Mesendoderm (in vitro differentiated cells): ENCODE data around the gene ZPLD1.

Experiments
- DNase-seq: peaks from one replicate; pipeline ENCODE4 v3.0.0; 2013
- H2AK5ac ChIP-seq: 2 replicates; pipeline ENCODE4 v1.6.1; 2013; ENCODE audit warnings: low read length, inconsistent platforms
- H2BK120ac ChIP-seq: 2 replicates; pipeline ENCODE4 v1.6.1; 2013; ENCODE audit warnings: low read depth, mild to moderate bottlenecking, low read length, moderate library complexity, mixed read lengths
- H2BK15ac ChIP-seq: replicated peaks from 2 replicates; pipeline ENCODE4 v1.6.1; 2013; ENCODE audit warnings: low read depth, mild to moderate bottlenecking, moderate library complexity
- H2BK5ac ChIP-seq: 2 replicates; pipeline ENCODE4 v1.6.1; 2013; ENCODE audit warnings: low read length, inconsistent platforms
- H3K18ac ChIP-seq: 2 replicates; pipeline ENCODE4 v1.6.1; 2013; ENCODE audit warnings: mild to moderate bottlenecking, low read length, mixed read lengths
- H3K23ac ChIP-seq: one replicate; pipeline ENCODE4 v1.6.1; 2013; ENCODE audit warnings: low read length
- H3K27ac ChIP-seq: 2 replicates; pipeline ENCODE4 v1.5.1; 2013; ENCODE audit warnings: low read depth, mild to moderate bottlenecking, inconsistent platforms, low read length, moderate library complexity
- H3K27me3 ChIP-seq: 2 replicates; pipeline ENCODE4 v1.6.1; 2013; ENCODE audit warnings: low read length, control low read depth, mild to moderate bottlenecking, inconsistent platforms; ENCODE audit not compliant: insufficient read depth, poor library complexity
- H3K36me3 ChIP-seq: 2 replicates; pipeline ENCODE4 v1.6.1; 2013; ENCODE audit warnings: low read length, inconsistent platforms; ENCODE audit not compliant: control insufficient read depth, insufficient read depth
- H3K4ac ChIP-seq: one replicate; pipeline ENCODE4 v1.6.1; 2013; ENCODE audit warnings: low read depth, mild to moderate bottlenecking, low read length, moderate library complexity
- H3K4me1 ChIP-seq: 2 replicates; pipeline ENCODE4 v1.6.1; 2013; ENCODE audit warnings: low read depth, low read length, inconsistent platforms; ENCODE audit not compliant: control insufficient read depth
- H3K4me2 ChIP-seq: 2 replicates; pipeline ENCODE4 v1.6.1; 2013; ENCODE audit warnings: low read length
- H3K4me3 ChIP-seq: 2 replicates; pipeline ENCODE4 v1.5.1; 2013; ENCODE audit warnings: mild to moderate bottlenecking, low read length
- H3K56ac ChIP-seq: one replicate; pipeline ENCODE4 v1.6.1; 2013; ENCODE audit warnings: low read length
- H3K79me1 ChIP-seq: 2 replicates; pipeline ENCODE4 v1.6.1; 2013; ENCODE audit warnings: low read length, inconsistent platforms
- H3K79me2 ChIP-seq: 2 replicates; pipeline ENCODE4 v1.6.1; 2013; ENCODE audit warnings: mild to moderate bottlenecking, low read length; ENCODE audit not compliant: control insufficient read depth, insufficient read depth
- H3K9ac ChIP-seq: 2 replicates; pipeline ENCODE4 v1.6.1; 2013; ENCODE audit warnings: low read length, inconsistent platforms
- H4K5ac ChIP-seq: one replicate; pipeline ENCODE4 v1.6.1; 2013; ENCODE audit warnings: low read length
- H4K8ac ChIP-seq: one replicate; pipeline ENCODE4 v1.6.1; 2013; ENCODE audit warnings: low read depth, mild to moderate bottlenecking, control low read depth, low read length, moderate library complexity
- WGBS: extraction: QIAGEN DNeasy Blood & Tissue Kit; methylation state at CpG from one replicate; pipeline ENCODE4 v1.1.7; 2013; ENCODE audit warnings: low lambda C conversion rate, missing lambda C conversion rate; ENCODE audit not compliant: insufficient coverage; ENCODE audit errors: extremely low coverage; 5-methylcytosine and 5-hydroxymethylcytosine counted together

Gene ZPLD1

GRCh38 chr3:102485701-102486100 is 50.9 kb downstream of the ZPLD1 start:
- Histone ChIP-seq H2AK5ac (no peak overlapping the region), H3K4me1 (no peaks in the 10 kb centered on the region), H3K4ac (no peak overlapping the region), H3K36me3 (no peaks in the 10 kb centered on the region), H3K56ac (no peak overlapping the region), H3K79me1 (no peaks in the 10 kb centered on the region), H2BK5ac (no peak overlapping the region), H2BK120ac (no peak overlapping the region), H3K79me2 (no peaks in the 10 kb centered on the region), H2BK15ac (peak overlapping the region; percentile 57), H3K4me2 (no peak overlapping the region), H3K4me3 (no peak overlapping the region), H4K8ac (no peak overlapping the region), H3K27ac (no peak overlapping the region), H3K9ac (no peak overlapping the region), H3K27me3 (no peaks in the 10 kb centered on the region), H3K23ac (no peak overlapping the region), H3K18ac (no peak overlapping the region), H4K5ac (no peak overlapping the region)
- DNase-seq: no peak
- WGBS: no CpG with 5 or more reads among the region's 2 CpGs

- no peak for DNase-seq
- Histone ChIP-seq H2BK5ac (no peak overlapping the region), H3K56ac (no peak overlapping the region), H3K4me2 (no peak overlapping the region), H3K27me3 (no peaks in the 10 kb centered on the region), H3K18ac (no peak overlapping the region), H3K27ac (no peak overlapping the region), H2AK5ac (no peak overlapping the region), H3K79me1 (no peaks in the 10 kb centered on the region), H3K4me1 (no peaks in the 10 kb centered on the region), H3K36me3 (no peaks in the 10 kb centered on the region), H3K4ac (no peak overlapping the region), H2BK120ac (no peak overlapping the region), H3K9ac (no peak overlapping the region), H2BK15ac (no peak overlapping the region), H4K5ac (no peak overlapping the region), H3K23ac (no peak overlapping the region), H3K79me2 (no peaks in the 10 kb centered on the region), H3K4me3 (no peak overlapping the region), H4K8ac (no peak overlapping the region)
Observed at GRCh38 chr3:102488331-102488730, 53.5 kb downstream of the ZPLD1 start.

- H2BK15ac ChIP-seq: no peak overlapping the region
- no peak overlapping the region for H2BK5ac ChIP-seq
- H3K4me2 ChIP-seq: no peak overlapping the region
- no peaks in the 10 kb centered on the region for H3K79me2 ChIP-seq
- H3K4me3 ChIP-seq: no peak overlapping the region
- H4K8ac ChIP-seq: no peak overlapping the region
- no CpG with 5 or more reads among the region's 8 CpGs for WGBS
- H3K4me1 ChIP-seq: no peaks in the 10 kb centered on the region
- H2BK120ac ChIP-seq: no peak overlapping the region
- no peak overlapping the region for H3K27ac ChIP-seq
- H3K9ac ChIP-seq: no peak overlapping the region
- H3K36me3 ChIP-seq: no peaks in the 10 kb centered on the region
- H3K18ac ChIP-seq: no peak overlapping the region
- H3K56ac ChIP-seq: no peak overlapping the region
- no peak overlapping the region for H3K23ac ChIP-seq
- no peak overlapping the region for H3K4ac ChIP-seq
- no peak overlapping the region for H4K5ac ChIP-seq
- H3K27me3 ChIP-seq: no peaks in the 10 kb centered on the region
- no peak overlapping the region for H2AK5ac ChIP-seq
- H3K79me1 ChIP-seq: no peaks in the 10 kb centered on the region
- no peak for DNase-seq
Observed at GRCh38 chr3:102492300-102492699, 57.5 kb downstream of the ZPLD1 start.

GRCh38 chr3:102497571-102497970 is 62.8 kb downstream of the ZPLD1 start:
- no peak overlapping the region for H4K8ac ChIP-seq
- no peak overlapping the region for H3K27ac ChIP-seq
- H3K36me3 ChIP-seq: no peaks in the 10 kb centered on the region
- H3K18ac ChIP-seq: no peak overlapping the region
- no peak for DNase-seq
- no peak overlapping the region for H4K5ac ChIP-seq
- H3K4me1 ChIP-seq: no peaks in the 10 kb centered on the region
- H2BK120ac ChIP-seq: no peak overlapping the region
- no peak overlapping the region for H3K56ac ChIP-seq
- no peak overlapping the region for H2AK5ac ChIP-seq
- H3K79me1 ChIP-seq: no peaks in the 10 kb centered on the region
- no peak overlapping the region for H3K4ac ChIP-seq
- H3K4me3 ChIP-seq: no peak overlapping the region
- H3K23ac ChIP-seq: no peak overlapping the region
- no peak overlapping the region for H2BK15ac ChIP-seq
- H3K9ac ChIP-seq: no peak overlapping the region
- H3K27me3 ChIP-seq: no peaks in the 10 kb centered on the region
- no peak overlapping the region for H2BK5ac ChIP-seq
- no peak overlapping the region for H3K4me2 ChIP-seq
- no peaks in the 10 kb centered on the region for H3K79me2 ChIP-seq
- WGBS: no CpG with 5 or more reads among the region's 3 CpGs

GRCh38 chr3:102505542-102505941 is 70.7 kb downstream of the ZPLD1 start:
- Histone ChIP-seq H3K27ac (no peak overlapping the region), H2BK120ac (no peak overlapping the region), H3K23ac (no peak overlapping the region), H3K4me2 (no peak overlapping the region), H3K4me3 (no peak overlapping the region), H3K79me1 (no peaks in the 10 kb centered on the region), H3K9ac (no peak overlapping the region), H3K36me3 (no peaks in the 10 kb centered on the region), H3K56ac (no peak overlapping the region), H3K27me3 (no peaks in the 10 kb centered on the region), H2AK5ac (no peak overlapping the region), H3K4me1 (no peaks in the 10 kb centered on the region), H4K8ac (no peak overlapping the region), H3K79me2 (no peaks in the 10 kb centered on the region), H3K18ac (no peak overlapping the region), H4K5ac (no peak overlapping the region), H2BK15ac (no peak overlapping the region), H2BK5ac (no peak overlapping the region), H3K4ac (no peak overlapping the region)
- WGBS: no CpG with 5 or more reads among the region's 2 CpGs
- no peak for DNase-seq

GRCh38 chr3:102510663-102511062 is 75.8 kb downstream of the ZPLD1 start:
- Histone ChIP-seq H3K56ac (no peak overlapping the region), H3K79me2 (no peaks in the 10 kb centered on the region), H4K5ac (no peak overlapping the region), H2AK5ac (no peak overlapping the region), H3K36me3 (no peaks in the 10 kb centered on the region), H3K27ac (no peak overlapping the region), H3K9ac (no peak overlapping the region), H3K23ac (no peak overlapping the region), H3K4me3 (no peak overlapping the region), H3K18ac (no peak overlapping the region), H2BK15ac (no peak overlapping the region), H2BK120ac (no peak overlapping the region), H4K8ac (no peak overlapping the region), H3K4me2 (no peak overlapping the region), H3K79me1 (no peaks in the 10 kb centered on the region), H2BK5ac (no peak overlapping the region), H3K4ac (no peak overlapping the region), H3K4me1 (no peaks in the 10 kb centered on the region), H3K27me3 (no peaks in the 10 kb centered on the region)
- no peak for DNase-seq
- WGBS: no CpG with 5 or more reads among the region's 3 CpGs
